HG03378 (cell line): ENCODE measurements around the gene STK32B.

Experiments
- ATAC-seq: cut with Tn5 transposase; IDR thresholded peaks from one replicate; pipeline ENCODE4 v1.9.1; 2021; ENCODE audit warnings: mild to moderate bottlenecking, moderate library complexity; ENCODE audit not compliant: unreplicated experiment

Gene STK32B

DNA sequence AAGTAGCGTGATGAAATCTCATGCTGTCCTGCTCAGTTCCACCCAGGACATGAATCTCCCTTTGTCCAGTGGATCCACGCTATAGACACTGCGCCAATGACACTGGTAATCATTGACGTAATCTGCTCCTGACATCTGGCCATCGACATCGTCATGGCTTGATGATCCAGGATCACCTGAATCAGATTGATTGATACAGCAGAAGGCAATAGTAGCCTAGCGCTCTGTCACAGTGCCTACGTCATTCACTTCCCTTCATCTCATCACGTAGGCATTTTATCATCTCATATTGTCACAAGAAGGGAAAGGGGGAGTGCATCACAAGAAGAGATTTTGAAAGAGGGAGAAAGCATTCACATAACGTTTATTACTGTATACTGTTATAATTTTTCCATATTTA is 68.8 kb downstream of the STK32B start:
- no peak for ATAC-seq

GRCh38 chr4:5120468-5120867 is 69.2 kb downstream of the STK32B start:
- ATAC-seq, result no peak

DNA sequence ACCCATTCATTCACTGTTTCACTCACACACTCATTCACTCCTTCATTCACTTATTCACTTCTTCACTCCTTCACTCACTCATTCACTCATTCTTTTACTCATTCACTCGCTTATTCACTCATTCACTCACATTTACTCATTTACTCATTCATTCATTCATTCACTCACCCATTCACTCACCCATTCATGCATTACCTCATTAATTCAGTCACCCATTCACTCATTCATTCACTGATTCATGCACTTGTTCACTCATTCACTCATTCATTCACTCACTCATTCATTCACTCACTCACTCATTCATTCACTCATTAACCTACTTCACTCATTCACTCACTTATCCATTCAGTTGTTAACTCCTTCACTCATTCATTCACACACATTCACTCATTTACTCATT is 70.8 kb downstream of the STK32B start:
- ATAC-seq, result no peak

DNA sequence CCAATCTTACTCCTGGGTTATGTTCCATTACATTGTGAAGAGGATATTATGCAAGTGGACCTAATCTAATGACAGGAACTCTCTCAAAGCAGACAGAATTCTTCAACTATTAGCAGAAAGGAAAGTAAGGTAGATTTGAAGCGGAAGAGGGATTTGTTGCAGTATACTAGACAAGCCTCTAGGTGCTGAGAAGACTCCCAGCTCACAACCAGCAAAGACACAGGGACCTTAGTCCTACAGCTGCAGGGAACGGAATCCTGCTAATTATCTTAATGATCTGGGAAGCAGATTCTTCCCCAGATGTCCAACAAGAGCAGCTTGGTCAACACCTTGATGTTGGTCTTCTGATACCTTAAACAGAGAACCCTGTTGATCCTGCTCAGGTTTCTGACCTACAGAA is 73.6 kb downstream of the STK32B start:
- no peak for ATAC-seq

DNA sequence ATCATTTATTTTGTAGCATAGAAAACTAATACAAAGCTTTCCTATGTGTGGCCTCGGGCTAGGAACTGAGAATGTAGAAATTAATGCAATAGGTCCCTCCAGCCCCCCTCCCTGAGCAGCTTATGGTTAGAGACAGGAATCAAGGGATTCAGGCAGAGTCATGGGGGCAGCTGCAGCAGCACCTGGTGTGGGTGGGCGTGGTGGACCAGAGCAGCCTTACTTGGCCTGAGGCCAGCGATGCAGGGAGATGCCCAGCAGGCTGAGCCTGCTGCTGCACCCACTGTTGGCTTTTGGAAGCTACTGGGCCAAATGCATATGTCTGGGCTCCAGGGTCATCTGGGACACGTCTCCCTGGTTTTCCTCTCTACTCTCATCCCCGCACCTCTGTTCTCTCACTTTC is 74.0 kb downstream of the STK32B start:
- no peak for ATAC-seq

- no peak for ATAC-seq
Observed at GRCh38 chr4:5126231-5126630, 75.0 kb downstream of the STK32B start.

DNA sequence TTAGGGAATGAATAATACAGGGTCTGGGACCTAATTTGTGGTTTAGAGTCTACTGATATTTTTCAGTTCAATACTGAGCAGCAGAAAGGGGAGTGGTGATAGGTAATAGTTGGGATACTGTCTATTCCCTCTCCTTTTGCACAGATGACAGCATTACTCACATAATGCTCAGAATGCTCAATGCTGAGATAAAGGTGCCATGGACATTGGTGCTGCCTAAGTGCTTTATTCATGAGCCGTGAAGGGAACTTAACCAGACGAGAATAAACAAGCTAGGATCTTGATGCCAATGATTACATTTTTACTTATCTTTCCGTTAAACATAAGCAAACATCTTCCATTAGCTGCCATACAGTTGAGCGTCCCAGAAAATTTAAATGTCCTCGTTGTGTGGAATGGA is 75.6 kb downstream of the STK32B start:
- ATAC-seq, result no peak

- no peak for ATAC-seq
Observed at GRCh38 chr4:5127556-5127955, 76.3 kb downstream of the STK32B start.

GRCh38 chr4:5128569-5128968 is 77.3 kb downstream of the STK32B start:
- no peak for ATAC-seq

- ATAC-seq, result no peak
Observed at GRCh38 chr4:5133201-5133600, 81.9 kb downstream of the STK32B start.

DNA sequence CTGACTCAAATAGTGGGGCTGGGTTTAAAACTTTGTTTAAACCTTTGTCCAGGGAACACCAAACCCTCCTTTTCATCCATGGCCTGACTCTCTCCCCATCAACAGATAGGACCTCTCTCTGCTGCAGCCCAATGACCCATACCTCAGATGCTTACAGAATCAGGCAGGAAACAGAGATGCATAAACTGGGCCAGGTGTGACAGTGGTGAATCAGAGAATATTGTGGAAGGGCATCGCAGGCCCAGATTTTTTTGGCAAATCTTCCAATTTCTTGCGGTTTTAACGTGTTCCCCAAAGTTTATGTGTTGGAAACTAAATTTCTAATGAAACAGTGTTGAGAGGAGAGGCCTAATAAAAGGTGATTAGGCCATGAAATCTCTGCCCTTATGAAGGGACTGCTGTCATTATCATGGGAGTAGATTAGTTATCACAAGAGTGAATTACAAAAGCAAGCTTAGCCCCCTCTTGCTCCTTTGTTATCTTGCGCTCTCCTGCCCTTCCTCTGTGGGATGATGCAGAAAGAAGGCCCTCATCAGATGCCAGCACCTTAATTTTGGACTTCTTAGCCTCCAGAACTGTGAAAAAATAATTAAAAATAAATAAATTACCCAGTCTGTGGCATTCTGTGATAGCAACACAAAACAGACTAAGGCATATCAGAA is 82.8 kb downstream of the STK32B start:
- ATAC-seq, result no peak

- ATAC-seq, result no peak
Observed at GRCh38 chr4:5134620-5135019, 83.3 kb downstream of the STK32B start.

DNA sequence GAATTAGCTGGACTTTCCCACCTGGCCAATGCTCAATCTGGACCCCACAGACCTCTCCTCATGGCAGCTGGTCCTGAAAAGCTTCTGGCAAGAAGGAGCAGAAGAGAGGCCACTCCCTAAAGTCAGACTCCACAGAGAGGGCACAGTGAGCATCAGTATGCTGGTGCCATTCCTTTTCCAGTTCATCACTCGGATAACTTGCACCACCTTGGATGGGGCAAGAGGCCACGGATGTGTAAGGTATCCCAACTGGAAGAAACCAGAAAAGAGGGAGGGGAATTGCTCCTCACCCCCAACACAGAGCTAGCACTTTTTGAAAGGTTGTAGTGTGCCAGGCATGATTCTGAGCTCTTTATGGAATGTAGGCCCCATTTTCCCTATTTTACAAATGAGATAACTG is 85.9 kb downstream of the STK32B start:
- no peak for ATAC-seq

GRCh38 chr4:5137927-5138326 is 86.6 kb downstream of the STK32B start:
- no peak for ATAC-seq

- ATAC-seq, result no peak
Observed at GRCh38 chr4:5138389-5138788, 87.1 kb downstream of the STK32B start.

DNA sequence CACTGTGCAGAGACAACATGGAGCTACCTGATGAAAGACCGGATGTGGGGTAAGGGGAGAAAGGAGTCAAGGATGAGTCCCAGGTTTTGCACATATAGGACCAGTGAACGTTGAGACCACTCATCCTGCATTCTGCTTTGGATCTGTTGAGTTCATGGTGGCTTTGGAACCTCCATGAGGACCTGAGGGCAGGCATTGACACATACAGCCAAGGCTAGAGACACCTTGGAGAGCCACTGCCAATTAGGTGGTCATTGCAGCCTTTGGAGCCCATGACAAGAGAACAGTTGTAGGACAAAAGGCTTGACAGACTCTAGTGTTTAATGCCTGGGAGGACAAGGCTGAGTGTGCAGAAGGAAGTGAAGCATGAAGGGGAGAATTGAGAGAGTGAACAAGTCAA is 87.9 kb downstream of the STK32B start:
- ATAC-seq, result no peak

- ATAC-seq, result no peak
Observed at GRCh38 chr4:5141802-5142201, 90.5 kb downstream of the STK32B start.

DNA sequence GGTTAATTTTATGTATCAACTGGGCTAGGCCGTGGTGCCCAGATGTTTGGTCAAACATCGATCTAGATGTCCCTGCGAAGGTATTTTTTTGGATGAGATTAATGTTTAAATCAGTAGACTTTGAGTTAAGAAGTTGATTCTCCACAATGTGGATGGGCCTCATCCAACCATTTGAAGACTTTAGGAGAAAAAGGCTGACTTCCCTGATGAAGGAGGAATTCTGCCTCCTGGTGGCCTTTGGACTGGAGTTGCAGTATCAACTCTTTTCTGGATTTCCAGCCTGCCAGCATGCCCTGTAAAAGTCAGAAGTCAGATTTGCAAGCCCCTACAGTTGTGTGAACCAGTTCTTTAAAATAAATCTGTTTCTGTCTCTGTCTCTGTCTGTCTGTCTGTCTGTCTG is 91.4 kb downstream of the STK32B start:
- no peak for ATAC-seq

DNA sequence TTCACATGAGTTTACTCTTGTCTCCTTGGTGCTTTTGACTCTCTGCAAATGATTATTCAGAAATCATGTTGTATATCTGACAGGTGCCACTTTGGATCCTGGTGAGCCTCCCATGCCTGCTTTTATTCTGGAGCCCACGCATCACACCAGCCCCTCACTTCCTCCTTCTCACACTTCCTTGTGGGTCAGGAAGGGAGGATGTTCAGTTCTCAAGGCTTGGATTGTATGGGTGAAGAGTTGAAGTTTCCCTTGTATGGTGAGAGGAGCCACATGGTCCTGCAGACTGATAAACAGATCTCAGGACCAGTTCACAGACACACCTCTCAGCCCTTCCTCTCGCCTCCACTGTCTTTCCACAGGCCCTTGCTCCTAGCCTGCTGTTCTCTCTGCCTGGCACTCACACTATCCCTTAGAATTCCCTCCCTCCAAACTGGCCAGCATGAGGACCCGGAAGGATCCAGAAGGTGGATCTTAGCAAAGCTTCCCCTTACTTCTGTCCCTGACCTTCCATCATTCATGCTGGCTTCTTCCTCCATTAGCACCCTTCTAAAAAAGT is 92.1 kb downstream of the STK32B start:
- ATAC-seq, result no peak

DNA sequence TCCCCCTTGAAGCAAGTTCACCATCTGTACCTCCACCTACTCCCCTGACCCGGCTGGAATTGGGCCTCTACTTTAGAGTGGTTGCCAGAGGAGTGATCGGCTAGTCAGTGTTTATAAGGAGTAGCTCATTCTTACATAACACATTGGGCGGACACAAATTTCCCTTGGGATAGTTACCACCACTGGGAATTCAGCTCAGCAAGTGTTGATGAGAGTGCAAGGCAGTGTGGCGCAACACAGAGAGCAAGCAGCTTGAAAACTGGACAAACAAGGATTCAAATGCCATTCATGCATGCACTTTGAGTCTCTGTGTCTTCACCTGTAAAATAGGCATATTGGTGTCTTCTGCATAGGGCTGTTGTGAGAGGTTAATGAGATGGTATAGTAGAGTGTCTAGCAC is 92.7 kb downstream of the STK32B start:
- no peak for ATAC-seq

- no peak for ATAC-seq
Observed at GRCh38 chr4:5144384-5144783, 93.1 kb downstream of the STK32B start.

DNA sequence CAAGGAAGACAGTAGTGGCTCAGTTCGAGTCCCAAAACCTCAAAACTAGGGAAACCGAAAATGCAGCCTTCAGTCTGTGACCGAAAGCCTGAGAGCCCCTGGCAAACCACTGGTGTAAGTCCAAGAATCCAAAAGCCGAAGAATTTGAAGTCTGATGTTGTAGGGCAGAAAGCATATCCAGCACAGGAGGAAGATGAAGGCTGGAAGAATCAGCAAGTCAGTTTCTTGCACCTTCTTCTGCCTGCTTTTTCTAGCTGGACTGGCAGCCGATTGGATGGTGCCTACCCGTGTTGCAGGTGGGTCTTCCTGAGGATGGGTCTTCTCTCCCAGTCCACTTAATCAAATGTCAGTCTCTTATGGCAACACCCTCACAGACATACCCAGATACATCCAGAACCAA is 95.0 kb downstream of the STK32B start:
- no peak for ATAC-seq

- no peak for ATAC-seq
Observed at GRCh38 chr4:5152521-5152920, 101.2 kb downstream of the STK32B start.
